IMR-90 (cell line): ENCODE measurements around the gene FBXL7. TPM values are rescaled to one million over a fixed set of nuclear protein-coding genes. Genes with fewer than 3 reads are reported as not detected.

Experiments
- ATAC-seq: fragments of 200-7000 bp; cut with Tn5 transposase; 2 replicates; pipeline ENCODE4 v1.9.1; 2020; ENCODE audit warnings: low read depth, mild to moderate bottlenecking, moderate library complexity
- BruUV-seq: library from RNA; stranded (reverse); fragments of 400-500 nt; replicated peaks from 2 replicates; lab custom pipeline; 2021; lab: Mats Ljungman, UMichigan
- CTCF ChIA-PET: fragments of 300-600 bp; formaldehyde crosslinking; extraction: SDS; loops from one replicate; lab custom pipeline; 2021; ENCODE audit warnings: antibody characterized with exemption; lab: Yijun Ruan, JAX
- POLR2A ChIA-PET: fragments of 300-600 bp; sonication (Branson Sonifier 250); formaldehyde crosslinking; loops from one replicate; lab custom pipeline; 2022; ENCODE audit warnings: antibody characterized with exemption; ENCODE audit not compliant: unreplicated experiment; lab: Charles Lee
- DNase-seq: peaks from one replicate; pipeline ENCODE4 v3.0.0; 2013
- H2AFZ ChIP-seq: replicated peaks from 2 replicates; pipeline ENCODE3; 2013; ENCODE audit warnings: low read length, mild to moderate bottlenecking; ENCODE audit not compliant: poor library complexity
- H2AK5ac ChIP-seq: 2 replicates; pipeline ENCODE4 v1.6.1; 2013; ENCODE audit warnings: low read depth, low read length, inconsistent platforms
- H2AK9ac ChIP-seq: replicated peaks from 2 replicates; pipeline ENCODE3; 2013; ENCODE audit warnings: mild to moderate bottlenecking, low read depth, low read length, moderate library complexity; ENCODE audit not compliant: poor library complexity
- H2BK120ac ChIP-seq: 2 replicates; pipeline ENCODE4 v1.6.1; 2013; ENCODE audit warnings: low read depth, low read length, inconsistent platforms
- H2BK15ac ChIP-seq: 3 replicates; pipeline ENCODE4 v1.6.1; 2013; ENCODE audit warnings: low read depth, low read length, inconsistent platforms
- H2BK20ac ChIP-seq: 2 replicates; pipeline ENCODE4 v1.6.1; 2013; ENCODE audit warnings: low read depth, mild to moderate bottlenecking, inconsistent platforms, low read length, moderate library complexity
- H2BK5ac ChIP-seq: 2 replicates; pipeline ENCODE4 v1.6.1; 2013; ENCODE audit warnings: mild to moderate bottlenecking, low read depth, low read length, inconsistent platforms; ENCODE audit not compliant: poor library complexity, severe bottlenecking
- H3K14ac ChIP-seq: replicated peaks from 2 replicates; pipeline ENCODE4 v1.6.1; 2013; ENCODE audit warnings: low read depth, low read length, inconsistent platforms
- H3K18ac ChIP-seq: 2 replicates; pipeline ENCODE4 v1.6.1; 2013; ENCODE audit warnings: low read depth, low read length, control low read depth
- H3K23ac ChIP-seq: 2 replicates; pipeline ENCODE4 v1.6.1; 2013; ENCODE audit warnings: low read depth, low read length, inconsistent platforms
- H3K27ac ChIP-seq: 2 replicates; pipeline ENCODE4 v1.5.1; 2013; ENCODE audit warnings: mild to moderate bottlenecking, control low read depth, low read length; ENCODE audit not compliant: insufficient read depth
- H3K27me3 ChIP-seq: 2 replicates; pipeline ENCODE4 v1.6.1; 2013; ENCODE audit warnings: low read length; ENCODE audit not compliant: control insufficient read depth, insufficient read depth
- H3K36me3 ChIP-seq: 2 replicates; pipeline ENCODE4 v1.6.1; 2013; ENCODE audit warnings: low read length, mixed read lengths; ENCODE audit not compliant: control insufficient read depth, insufficient read depth
- H3K4ac ChIP-seq: 2 replicates; pipeline ENCODE4 v1.6.1; 2013; ENCODE audit warnings: low read depth, low read length, inconsistent platforms
- H3K4me1 ChIP-seq: 2 replicates; pipeline ENCODE4 v1.6.1; 2013; ENCODE audit warnings: low read length, mixed read lengths; ENCODE audit not compliant: control insufficient read depth, insufficient read depth
- H3K4me2 ChIP-seq: 2 replicates; pipeline ENCODE4 v1.6.1; 2013; ENCODE audit warnings: low read depth, mild to moderate bottlenecking, control low read depth, low read length, moderate library complexity
- H3K4me3 ChIP-seq: 2 replicates; pipeline ENCODE4 v1.5.1; 2013; ENCODE audit warnings: low read depth, mild to moderate bottlenecking, control low read depth, low read length, moderate library complexity; ENCODE audit not compliant: insufficient read depth
- H3K56ac ChIP-seq: 2 replicates; pipeline ENCODE4 v1.6.1; 2013; ENCODE audit warnings: low read length, inconsistent platforms; ENCODE audit not compliant: insufficient read depth; ENCODE audit errors: extremely low read depth
- H3K79me1 ChIP-seq, 2 experiments: 2 replicates each; pipeline ENCODE4 v1.6.1; 2013; ENCODE audit warnings: low read length in 2 of 2, inconsistent platforms in 1 of 2, low read depth in 1 of 2
- H3K9ac ChIP-seq: 2 replicates; pipeline ENCODE4 v1.6.1; 2013; ENCODE audit warnings: low read depth, low read length, control low read depth
- H3K9me1 ChIP-seq: 2 replicates; pipeline ENCODE4 v1.6.1; 2013; ENCODE audit warnings: low read length, inconsistent platforms; ENCODE audit not compliant: insufficient read depth
- H3K9me3 ChIP-seq: 2 replicates; pipeline ENCODE4 v1.6.1; 2013; ENCODE audit warnings: low read length; ENCODE audit not compliant: control insufficient read depth, insufficient read depth
- H4K20me1 ChIP-seq: 2 replicates; pipeline ENCODE4 v1.6.1; 2013; ENCODE audit warnings: low read length, inconsistent platforms; ENCODE audit not compliant: insufficient read depth
- H4K5ac ChIP-seq: 2 replicates; pipeline ENCODE4 v1.6.1; 2013; ENCODE audit warnings: mild to moderate bottlenecking, low read depth, low read length, control low read depth
- H4K8ac ChIP-seq, 2 experiments: 2 replicates each; pipeline ENCODE4 v1.6.1; 2013; ENCODE audit warnings: low read depth in 2 of 2, low read length in 2 of 2, control low read depth in 1 of 2, inconsistent platforms in 1 of 2
- H4K91ac ChIP-seq: 2 replicates; pipeline ENCODE4 v1.6.1; 2013; ENCODE audit warnings: low read depth, low read length, inconsistent platforms; ENCODE audit not compliant: insufficient read depth
- CHD1 ChIP-seq: IDR thresholded peaks from 2 replicates; pipeline ENCODE4 v1.6.1; 2012; ENCODE audit warnings: low read depth, low read length, improper control_type of control experiment
- FOS ChIP-seq: fragments of 150-350 bp; IDR thresholded peaks from 2 replicates; pipeline ENCODE4 v1.6.1; 2016; ENCODE audit warnings: low read depth, low read length
- MAFK ChIP-seq: IDR thresholded peaks from 2 replicates; pipeline ENCODE4 v1.6.1; 2012; ENCODE audit warnings: low read depth, low read length, improper control_type of control experiment
- NFE2L2 ChIP-seq: fragments of 150-350 bp; IDR thresholded peaks from 2 replicates; pipeline ENCODE4 v1.6.1; 2016; ENCODE audit warnings: low read depth, mild to moderate bottlenecking, low read length
- POLR2A ChIP-seq: IDR thresholded peaks from 2 replicates; pipeline ENCODE4 v1.6.1; 2012; ENCODE audit warnings: mild to moderate bottlenecking, low read depth, low read length
- RCOR1 ChIP-seq: IDR thresholded peaks from 2 replicates; pipeline ENCODE4 v1.6.1; 2012; ENCODE audit warnings: mild to moderate bottlenecking, low read length, improper control_type of control experiment; ENCODE audit not compliant: insufficient replicate concordance
- SMC3 ChIP-seq: fragments of 150-350 bp; IDR thresholded peaks from 2 replicates; pipeline ENCODE4 v1.6.1; 2016; ENCODE audit warnings: low read depth, mild to moderate bottlenecking, antibody characterized with exemption, low read length, moderate library complexity
- dilution Hi-C: fragments of 300-500 bp; cut with HindIII; formaldehyde crosslinking; loops from one replicate; pipeline ENCODE4 v1.14.3; 2018; ENCODE audit warnings: low sequenced_read_pairs; ENCODE audit not compliant: unreplicated experiment
- in situ Hi-C: fragments of 300-500 bp; cut with MboI; formaldehyde crosslinking; loops from 3 replicates; pipeline ENCODE4 v1.14.3; 2019; ENCODE audit warnings: low sequenced_read_pairs, inconsistent platforms, mixed read lengths
- intact Hi-C: fragments of 100-400 bp; cut with micrococcal nuclease; formaldehyde crosslinking; loops from 2 replicates; pipeline ENCODE4 v1.10.0; 2022
- polyA plus RNA-seq, 3 experiments: library from polyadenylated mRNA; depleted of rRNA; stranded (reverse); fragments of >200 nt; gene quantifications; 2 replicates each; pipeline ENCODE4 v1.2.3, GENCODE V29; 2012; ENCODE audit warnings: low replicate concordance in 1 of 3
- total RNA-seq: library from RNA; depleted of rRNA; stranded (reverse); fragments of >200 nt; gene quantifications from 2 replicates; pipeline ENCODE4 v1.2.3, GENCODE V29; 2012
- TF ChIP-seq, protein P1 (sequence below): conservative IDR thresholded peaks from 2 replicates; pipeline ENCODE4 v1.5.1; 2012; ENCODE audit warnings: mild to moderate bottlenecking, low read depth, low read length, improper control_type of control experiment
- TF ChIP-seq, protein P2 (sequence below): fragments of 150-350 bp; IDR thresholded peaks from 2 replicates; pipeline ENCODE4 v1.6.1; 2016; ENCODE audit warnings: low read depth, mild to moderate bottlenecking, low read length, moderate library complexity, borderline replicate concordance

The FBXL7 gene
- total and polyA plus RNA-seq, 2 of the 4 experiments (the other 2 are of a cell fraction) = 4.1 to 10.2 TPM

- Histone ChIP-seq H2AK9ac (no peak overlapping the region), H3K9me1 (peaks cover 6% of the 10 kb centered on the region; the same call in 1 of the 2 replicates), H3K36me3 (no peaks in the 10 kb centered on the region), H3K79me1 (peaks cover 1 to 19% of the 10 kb centered on the region in 2 experiments; a peak in 2 of 4 replicates), H3K14ac (no peak overlapping the region), H3K4me2 (peak overlapping the region; percentile 43; the same call in 1 of the 2 replicates), H2BK5ac (no peak overlapping the region), H2AFZ (no peak overlapping the region), H3K4ac (no peak overlapping the region), H3K23ac (no peak overlapping the region), H4K91ac (no peak overlapping the region), H3K56ac (no peak overlapping the region), H2BK120ac (no peak overlapping the region), H2BK15ac (no peak overlapping the region), H3K18ac (peak overlapping the region; percentile 33; the same call in 1 of the 2 replicates), H2AK5ac (no peak overlapping the region), H3K4me1 (peaks cover 9% of the 10 kb centered on the region), H3K4me3 (no peak overlapping the region), H4K8ac (no peak overlapping the region), H4K5ac (no peak overlapping the region), H3K9me3 (no peaks in the 10 kb centered on the region), H2BK20ac (no peak overlapping the region), H3K27ac (no peak overlapping the region), H4K20me1 (no peaks in the 10 kb centered on the region), H3K27me3 (no peaks in the 10 kb centered on the region), H3K9ac (no peak overlapping the region)
- ATAC-seq (peak; percentile 86), DNase-seq (peak; percentile 65)
- dilution Hi-C loops = no loop called here
- ChIA-PET CTCF (interaction anchor here (0.6 to 1.8 kb wide), 6 partner anchors 13 to 438 kb away, joined by 3 to 7 read pairs (median 4); no protein-coding TSS in a partner anchor), POLR2A (no interaction called here)
- intact Hi-C loops = loop anchor here (5.0 kb wide), 1 partner anchor 714 kb away; no protein-coding TSS in a partner anchor
- in situ Hi-C loops = no loop called here
- TF ChIP-seq POLR2A = no peak
- TF ChIP-seq RCOR1 = no peak
- TF ChIP-seq, protein P1, sequence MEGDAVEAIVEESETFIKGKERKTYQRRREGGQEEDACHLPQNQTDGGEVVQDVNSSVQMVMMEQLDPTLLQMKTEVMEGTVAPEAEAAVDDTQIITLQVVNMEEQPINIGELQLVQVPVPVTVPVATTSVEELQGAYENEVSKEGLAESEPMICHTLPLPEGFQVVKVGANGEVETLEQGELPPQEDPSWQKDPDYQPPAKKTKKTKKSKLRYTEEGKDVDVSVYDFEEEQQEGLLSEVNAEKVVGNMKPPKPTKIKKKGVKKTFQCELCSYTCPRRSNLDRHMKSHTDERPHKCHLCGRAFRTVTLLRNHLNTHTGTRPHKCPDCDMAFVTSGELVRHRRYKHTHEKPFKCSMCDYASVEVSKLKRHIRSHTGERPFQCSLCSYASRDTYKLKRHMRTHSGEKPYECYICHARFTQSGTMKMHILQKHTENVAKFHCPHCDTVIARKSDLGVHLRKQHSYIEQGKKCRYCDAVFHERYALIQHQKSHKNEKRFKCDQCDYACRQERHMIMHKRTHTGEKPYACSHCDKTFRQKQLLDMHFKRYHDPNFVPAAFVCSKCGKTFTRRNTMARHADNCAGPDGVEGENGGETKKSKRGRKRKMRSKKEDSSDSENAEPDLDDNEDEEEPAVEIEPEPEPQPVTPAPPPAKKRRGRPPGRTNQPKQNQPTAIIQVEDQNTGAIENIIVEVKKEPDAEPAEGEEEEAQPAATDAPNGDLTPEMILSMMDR = no peak
- TF ChIP-seq CHD1 = no peak
- no peak for TF ChIP-seq SMC3
- TF ChIP-seq MAFK = no peak
- TF ChIP-seq NFE2L2 = no peak
- no peak for TF ChIP-seq FOS
- TF ChIP-seq, protein P2, sequence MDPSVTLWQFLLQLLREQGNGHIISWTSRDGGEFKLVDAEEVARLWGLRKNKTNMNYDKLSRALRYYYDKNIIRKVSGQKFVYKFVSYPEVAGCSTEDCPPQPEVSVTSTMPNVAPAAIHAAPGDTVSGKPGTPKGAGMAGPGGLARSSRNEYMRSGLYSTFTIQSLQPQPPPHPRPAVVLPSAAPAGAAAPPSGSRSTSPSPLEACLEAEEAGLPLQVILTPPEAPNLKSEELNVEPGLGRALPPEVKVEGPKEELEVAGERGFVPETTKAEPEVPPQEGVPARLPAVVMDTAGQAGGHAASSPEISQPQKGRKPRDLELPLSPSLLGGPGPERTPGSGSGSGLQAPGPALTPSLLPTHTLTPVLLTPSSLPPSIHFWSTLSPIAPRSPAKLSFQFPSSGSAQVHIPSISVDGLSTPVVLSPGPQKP = no peak
- no TSS peak for BruUV-seq
These were observed 321.5 kb downstream of the FBXL7 start for GRCh38 chr5:15821506-15821905.
